NCI-H82 treated with DMSO at 0.1 percent for 48 hours (cell line): ENCODE data around the gene RPL37A.

ENCODE experiments used
- DNase-seq: peaks from one replicate; lab custom pipeline; 2025; ENCODE audit not compliant: unreplicated experiment; lab: John Stamatoyannopoulos, UW

RPL37A gene

GRCh38 chr2:216498379-216499352 is at the start of gene RPL37A:
RPL37A (plus strand) TSS chr2:216498844; CDS start chr2:216498875, 31 bp downstream.
- DNase-seq = peak; percentile 96

- no peak for DNase-seq
Measured at GRCh38 chr2:216450346-216450745, 48.3 kb upstream of the RPL37A start.

GRCh38 chr2:216450784-216451183 is 47.9 kb upstream of the RPL37A start:
- DNase-seq = no peak

GRCh38 chr2:216453955-216454614 is 44.6 kb upstream of the RPL37A start:
- DNase-seq = no peak

- DNase-seq = no peak
Measured at GRCh38 chr2:216463148-216463547, 35.5 kb upstream of the RPL37A start.

GRCh38 chr2:216464104-216464720 is 34.4 kb upstream of the RPL37A start:
- DNase-seq = no peak

GRCh38 chr2:216465579-216466195 is 33.0 kb upstream of the RPL37A start:
- DNase-seq = no peak

- no peak for DNase-seq
Measured at GRCh38 chr2:216467845-216468244, 30.8 kb upstream of the RPL37A start.

- no peak for DNase-seq
Measured at GRCh38 chr2:216469661-216470060, 29.0 kb upstream of the RPL37A start.

GRCh38 chr2:216473187-216473586 is 25.5 kb upstream of the RPL37A start:
- DNase-seq = no peak

- DNase-seq = no peak
Measured at GRCh38 chr2:216474925-216475670, 23.5 kb upstream of the RPL37A start.

- no peak for DNase-seq
Measured at GRCh38 chr2:216475767-216476166, 22.9 kb upstream of the RPL37A start.

GRCh38 chr2:216477283-216478035 is 21.2 kb upstream of the RPL37A start:
- no peak for DNase-seq

- no peak for DNase-seq
Measured at GRCh38 chr2:216478151-216478550, 20.5 kb upstream of the RPL37A start.

- no peak for DNase-seq
Measured at GRCh38 chr2:216478791-216479190, 19.9 kb upstream of the RPL37A start.

- no peak for DNase-seq
Measured at GRCh38 chr2:216480221-216480620, 18.4 kb upstream of the RPL37A start.

- DNase-seq = no peak
Measured at GRCh38 chr2:216482640-216483039, 16.0 kb upstream of the RPL37A start.

GRCh38 chr2:216485237-216485636 is 13.4 kb upstream of the RPL37A start:
- DNase-seq = no peak

GRCh38 chr2:216485745-216486144 is 12.9 kb upstream of the RPL37A start:
- no peak for DNase-seq

GRCh38 chr2:216486271-216486670 is 12.4 kb upstream of the RPL37A start:
- no peak for DNase-seq
